Measurements from ENCODE around the gene FOCAD. TPM values are rescaled to one million over a fixed set of nuclear protein-coding genes. Genes with fewer than 3 reads are reported as not detected.

Gene FOCAD
- total and polyA plus RNA-seq, 2 of the 8 experiments (the other 6 are each of a cell fraction or from before 2014, with no cell fraction given) = 22.0 to 38.4 TPM

GRCh38 chr9:20984506-20984905, 300.4 kb downstream of the FOCAD start:
- no peak overlapping the region for H2AFZ ChIP-seq (ENCODE audit: low read length)
- H2AK5ac ChIP-seq (ENCODE audit: low read depth, low read length) = no peak overlapping the region
- H2BK12ac ChIP-seq (ENCODE audit: low read depth, low read length) = no peak overlapping the region
- H4K8ac ChIP-seq (ENCODE audit: extremely low read depth, insufficient read depth, low read length) = no peak overlapping the region
- WGBS, 2 experiments (ENCODE audit: extremely low coverage in 1 of 2, insufficient coverage in 1 of 2, insufficient read length in 1 of 2, insufficient replicate concordance in 2 of 2, low coverage in 1 of 2, low lambda C conversion rate in 2 of 2, missing lambda C conversion rate in 1 of 2) = 93 to 100% methylated on average over 1 to 3 of the region's 3 CpGs
- H3K4me1 ChIP-seq (replicated peaks in 1 of 4; ENCODE audit: control insufficient read depth in 3 of 4, insufficient read depth in 4 of 4, low read length in 3 of 4) = peaks cover 0 to 2% (median 0%) of the 10 kb centered on the region in 4 experiments; a peak in 1 of 7 replicates
- no peak overlapping the region for H4K5ac ChIP-seq (ENCODE audit: insufficient read length, low read depth, low read length)
- H3K4me2 ChIP-seq (ENCODE audit: insufficient read depth in 1 of 2, low read depth in 2 of 2, low read length in 2 of 2) = no peak overlapping the region
- no peak overlapping the region for H2BK15ac ChIP-seq (ENCODE audit: low read length)
- CTCF ChIA-PET (ENCODE audit: partially characterized antibody) = no interaction called here
- TF ChIP-seq FOSL1 (IDR thresholded peaks at IDR 0.05; ENCODE audit: insufficient read depth, low read depth, low read length) (no peak), POLR2AphosphoS5 (IDR thresholded peaks at IDR 0.05; ENCODE audit: low read depth, low read length) (no peak), PHF8 (conservative IDR thresholded peaks at IDR 0.05; ENCODE audit: low read depth, low read length) (no peak), NRF1 (IDR thresholded peaks at IDR 0.05; ENCODE audit: low read depth, low read length) (no peak), ASH2L (IDR thresholded peaks at IDR 0.05; ENCODE audit: low read length) (no peak), SP4 (IDR thresholded peaks at IDR 0.05; ENCODE audit: low read length) (no peak), EGR1 (IDR thresholded peaks at IDR 0.05; ENCODE audit: borderline replicate concordance, low read depth, low read length) (no peak), JUND (IDR thresholded peaks at IDR 0.05; ENCODE audit: low read length) (no peak), RXRA (IDR thresholded peaks at IDR 0.05; ENCODE audit: insufficient read depth, low read depth, low read length) (no peak), KDM5A (IDR thresholded peaks at IDR 0.05; ENCODE audit: low read length) (no peak), BCL11A (IDR thresholded peaks at IDR 0.05; ENCODE audit: low read depth in 2 of 2, low read length in 2 of 2) (no peak)
- no peak overlapping the region for H3K9ac ChIP-seq (replicated peaks in 1 of 4; ENCODE audit: extremely low read depth in 1 of 4, low read depth in 3 of 4, low read length in 3 of 4)
- peaks cover 0 to 18% (median 0%) of the 10 kb centered on the region in 4 experiments; a peak in 3 of 8 replicates for H3K36me3 ChIP-seq (ENCODE audit: control insufficient read depth in 2 of 4, insufficient read depth in 4 of 4, low read length in 3 of 4)
- H3K79me2 ChIP-seq (ENCODE audit: control insufficient read depth in 1 of 2, insufficient read depth in 2 of 2, low read length in 2 of 2) = no peaks in the 10 kb centered on the region
- H4K91ac ChIP-seq (replicated peaks; ENCODE audit: insufficient read length, low read length) = no peak overlapping the region
- H3K4ac ChIP-seq (replicated peaks; ENCODE audit: insufficient read length, low read depth, low read length) = no peak overlapping the region
- FAIRE-seq = no peak
- no peak overlapping the region for H3K56ac ChIP-seq (replicated peaks; ENCODE audit: insufficient read length, low read depth, low read length)
- no peaks in the 10 kb centered on the region for H3K23me2 ChIP-seq (ENCODE audit: low read depth, low read length)
- DNase-seq (ENCODE audit: low read depth in 1 of 2, low spot score in 2 of 2) = no peak
- H3K4me3 ChIP-seq (ENCODE audit: extremely low read depth in 1 of 4, insufficient read depth in 2 of 4, low read depth in 3 of 4, low read length in 4 of 4) = no peak overlapping the region
- H3K27me3 ChIP-seq (replicated peaks in 1 of 4; ENCODE audit: control insufficient read depth in 3 of 4, extremely low read depth in 1 of 4, insufficient read depth in 3 of 4, low read length in 3 of 4) = no peaks in the 10 kb centered on the region
- no peak overlapping the region for H2BK5ac ChIP-seq (ENCODE audit: low read depth, low read length)
- no peak overlapping the region for H3K23ac ChIP-seq (ENCODE audit: insufficient read length)
- H3K14ac ChIP-seq (ENCODE audit: insufficient read length) = no peak overlapping the region
- H4K20me1 ChIP-seq (replicated peaks in 1 of 2; ENCODE audit: control insufficient read depth in 1 of 2, insufficient read depth in 2 of 2, low read length in 2 of 2) = no peaks in the 10 kb centered on the region
- H2BK20ac ChIP-seq (ENCODE audit: low read length) = no peak overlapping the region
- H3K9me3 ChIP-seq (ENCODE audit: insufficient read depth in 2 of 2, low read depth in 1 of 2, low read length in 1 of 2) = no peaks in the 10 kb centered on the region
- H2BK120ac ChIP-seq (replicated peaks; ENCODE audit: low read depth, low read length) = no peak overlapping the region
- POLR2A ChIA-PET (ENCODE audit: partially characterized antibody) = no interaction called here
- H3K79me1 ChIP-seq (ENCODE audit: low read depth, low read length) = no peaks in the 10 kb centered on the region
- H3K27ac ChIP-seq (ENCODE audit: low read depth, low read length) = no peak overlapping the region
- H3K18ac ChIP-seq (ENCODE audit: extremely low read depth, low read length) = no peak overlapping the region

Data from H1 (cell line).